GM12872 (cell line): Measurements from ENCODE around the gene TMC8.

Experiments used
- CTCF ChIP-seq: IDR thresholded peaks from 3 replicates; pipeline ENCODE4 v1.5.1; 2011; ENCODE audit warnings: low read depth, mild to moderate bottlenecking, low read length, moderate library complexity; ENCODE audit not compliant: insufficient read depth

Gene TMC8

GRCh38 chr17:78164748-78165607 lies 34.4 kb downstream of the TMC8 start:
- no peak for TF ChIP-seq CTCF

- TF ChIP-seq CTCF: no peak
These were observed 35.8 kb downstream of the TMC8 start for GRCh38 chr17:78166416-78166815.

GRCh38 chr17:78168242-78168902 lies 37.8 kb downstream of the TMC8 start, which contains the start of gene SYNGR2:
SYNGR2 (plus strand) TSS chr17:78168581; CDS start chr17:78168617, 36 bp downstream.
- TF ChIP-seq CTCF: no peak

DNA sequence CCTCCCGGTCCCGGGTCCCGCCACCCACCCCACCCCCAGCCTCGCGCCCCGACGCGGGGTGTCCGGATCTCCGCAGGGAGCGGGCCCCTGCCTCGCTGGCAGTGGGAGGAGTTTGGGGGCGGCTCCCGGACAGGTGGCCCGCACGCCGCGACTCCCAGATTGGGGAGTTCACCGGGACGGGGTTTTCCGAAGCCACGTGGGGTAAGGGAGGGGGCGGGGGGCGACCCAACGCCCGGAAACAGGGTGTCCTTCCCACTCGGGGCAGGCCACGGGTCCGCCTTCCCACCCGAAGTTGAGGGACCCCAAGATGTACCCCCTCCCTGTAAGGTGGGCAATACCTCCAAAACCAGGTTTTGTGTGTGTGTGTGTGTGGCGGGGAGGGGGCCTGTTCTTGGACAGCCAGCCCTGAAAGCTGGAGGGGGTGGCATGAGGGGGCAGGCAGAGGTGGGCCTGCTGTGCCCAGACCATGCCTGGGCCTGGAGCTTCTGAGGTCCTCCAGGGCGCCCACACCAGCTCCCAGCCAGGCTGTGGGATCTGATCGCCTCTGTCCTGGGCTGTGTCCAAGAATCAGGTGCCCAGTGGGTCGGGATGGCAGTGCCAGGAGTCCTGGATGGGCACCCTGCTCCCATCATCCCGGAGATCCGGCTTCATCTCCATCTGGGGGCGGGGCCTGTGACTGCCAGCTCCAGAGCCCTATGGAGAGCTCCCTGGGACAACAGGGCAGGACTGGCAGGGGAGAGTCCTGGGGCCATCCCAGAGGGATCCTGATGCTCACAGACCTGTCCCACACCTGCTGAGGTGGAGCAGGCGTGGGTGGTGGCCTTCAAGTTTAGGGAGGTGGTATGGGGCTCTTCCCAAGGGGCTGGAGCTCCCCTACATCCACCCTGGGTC lies 38.6 kb downstream of the TMC8 start:
- no peak for TF ChIP-seq CTCF

DNA sequence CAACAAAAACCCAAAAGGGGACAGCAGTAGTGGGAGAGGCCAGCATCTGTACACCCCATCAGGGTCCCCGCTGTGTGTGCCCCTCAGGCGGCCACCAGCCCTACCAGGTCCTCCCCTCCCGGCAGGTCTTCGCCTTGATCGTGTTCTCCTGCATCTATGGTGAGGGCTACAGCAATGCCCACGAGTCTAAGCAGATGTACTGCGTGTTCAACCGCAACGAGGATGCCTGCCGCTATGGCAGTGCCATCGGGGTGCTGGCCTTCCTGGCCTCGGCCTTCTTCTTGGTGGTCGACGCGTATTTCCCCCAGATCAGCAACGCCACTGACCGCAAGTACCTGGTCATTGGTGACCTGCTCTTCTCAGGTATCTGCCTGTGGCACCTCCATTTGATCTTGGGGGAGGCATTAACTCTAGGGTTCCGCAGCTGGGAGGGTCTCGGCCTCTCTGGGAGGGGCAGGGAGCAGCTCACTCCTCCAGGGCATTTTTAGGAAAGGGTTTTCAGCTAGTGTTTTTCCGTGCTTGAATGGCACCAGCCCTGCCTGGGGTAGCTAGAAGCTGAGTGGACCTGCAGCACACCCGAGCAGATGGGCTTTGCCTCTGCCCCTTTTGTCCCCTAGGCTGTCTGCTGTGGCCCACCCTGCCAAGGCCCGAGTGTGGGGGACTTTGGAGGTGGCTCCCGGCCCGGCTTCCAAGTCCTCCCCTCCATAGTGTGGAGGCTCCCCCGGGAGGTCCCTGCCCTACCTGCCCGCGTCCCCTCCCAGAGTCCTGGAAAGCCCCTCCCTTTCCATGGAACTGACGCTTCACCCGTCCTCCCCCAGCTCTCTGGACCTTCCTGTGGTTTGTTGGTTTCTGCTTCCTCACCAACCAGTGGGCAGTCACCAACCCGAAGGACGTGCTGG lies 40.4 kb downstream of the TMC8 start:
- TF ChIP-seq CTCF: no peak

GRCh38 chr17:78172249-78173051 lies 41.9 kb downstream of the TMC8 start:
- no peak for TF ChIP-seq CTCF
